Right lobe of liver (tissue), 4 donors: Measurements from ENCODE around the gene FLNC.

Experiments used
- CTCF ChIP-seq, 4 donors: fragments of 200-600 bp in 3 of 4; fragments of 450-650 bp in 1 of 4; IDR thresholded peaks; one replicate each; pipeline versions ENCODE4 v1.5.1 to v1.8.0; 2016 to 2022; ENCODE audit warnings: antibody characterized with exemption in 4 of 4, mild to moderate bottlenecking in 2 of 4
- POLR2A ChIP-seq: fragments of 450-650 bp; IDR thresholded peaks from one replicate; pipeline ENCODE4 v1.6.1; 2017; ENCODE audit warnings: antibody characterized with exemption, mild to moderate bottlenecking
- donor health status: DM: no; HTN: no; CAD: no.
- donor health status: DM: no; HTN: no; CAD: no.
- donor health status: DM: no; HTN: yes; CAD: no.

GRCh38 chr7:128785738-128786137, 44.5 kb upstream of the FLNC start:
- TF ChIP-seq CTCF (IDR thresholded peaks at IDR 0.05): no peak
- no peak for TF ChIP-seq POLR2A
